Measurements from ENCODE around the gene EXOSC3. TPM values are rescaled to one million over a fixed set of nuclear protein-coding genes. Genes with fewer than 3 reads are reported as not detected.
A peak's percentile ranks its signal among the peaks of the same experiment; 100 is the strongest.

Gene EXOSC3
- total and polyA plus RNA-seq, 9 of the 15 experiments (the other 6 are each of a cell fraction or from before 2014, with no cell fraction given): 18.5 to 266 (median 114) TPM

- TF ChIP-seq ZBTB8A (IDR thresholded peaks at IDR 0.05; ENCODE audit: partially characterized antibody) (no peak), STAT5A (IDR thresholded peaks at IDR 0.05; ENCODE audit: borderline replicate concordance, low read length) (no peak), FOXA3 (CRISPR knock-in tag; conservative IDR thresholded peaks at IDR 0.05 in 1 of 2, IDR thresholded peaks at IDR 0.05 in 1 of 2) (peak in 1 of 2 experiments; percentile 79; a peak in 2 of 4 replicates), RAD21 (CRISPR knock-in tag; conservative IDR thresholded peaks at IDR 0.05 in 1 of 2, IDR thresholded peaks at IDR 0.05 in 1 of 2) (peak in 1 of 2 experiments; percentile 18; a peak in 2 of 4 replicates), LCOR (CRISPR knock-in tag; IDR thresholded peaks at IDR 0.05) (peak; percentile 98), MXI1 (IDR thresholded peaks at IDR 0.05; ENCODE audit: low read depth, low read length) (peak; percentile 67; the same call in 1 of the 2 replicates), BHLHE40 (IDR thresholded peaks at IDR 0.05; ENCODE audit: low read length) (peak; percentile 71; the same call in 1 of the 2 replicates), ETS2 (tag; IDR thresholded peaks at IDR 0.05; ENCODE audit: borderline replicate concordance, poor library complexity, severe bottlenecking) (no peak), ARID1B (IDR thresholded peaks at IDR 0.05) (peak; percentile 65; the same call in 1 of the 2 replicates), MTA2 (IDR thresholded peaks at IDR 0.05; ENCODE audit: low read depth) (no peak; the same call in 1 of the 2 replicates), ZFP30 (CRISPR knock-in tag; IDR thresholded peaks at IDR 0.05; ENCODE audit: borderline replicate concordance) (no peak), ZNF586 (CRISPR knock-in tag; conservative IDR thresholded peaks at IDR 0.05) (no peak), RCOR1 (IDR thresholded peaks at IDR 0.05; ENCODE audit: borderline replicate concordance in 1 of 2, low read depth in 2 of 2, low read length in 2 of 2) (peak; percentile 68 to 79; a peak in 3 of 4 replicates), ZBTB5 (IDR thresholded peaks at IDR 0.05) (no peak), GTF2E2 (tag; IDR thresholded peaks at IDR 0.05) (peak; percentile 87), CHD2 (IDR thresholded peaks at IDR 0.05; ENCODE audit: low read depth, low read length) (peak; percentile 23; the same call in 1 of the 2 replicates), E4F1 (CRISPR knock-in tag; IDR thresholded peaks at IDR 0.05; ENCODE audit: borderline replicate concordance) (peak; percentile 62; the same call in 1 of the 2 replicates), ZNF518B (CRISPR knock-in tag; IDR thresholded peaks at IDR 0.05) (no peak), ZSCAN32 (CRISPR knock-in tag; IDR thresholded peaks at IDR 0.05) (no peak), RBFOX2 (IDR thresholded peaks at IDR 0.05; ENCODE audit: low read depth, low read length) (peak; percentile 88)
These were observed 15.9 kb upstream of the EXOSC3 start, which contains the start of gene DCAF10 (continued) for GRCh38 chr9:37800631-37801286.

Measured in K562 (cell line).